GM19468 (cell line): ENCODE data around the gene TOP3A.
A peak's percentile ranks its signal among the peaks of the same experiment; 100 is the strongest.

Experiments
- ATAC-seq: cut with Tn5 transposase; IDR thresholded peaks from one replicate; pipeline ENCODE4 v1.9.1; 2021; ENCODE audit warnings: mild to moderate bottlenecking, moderate library complexity, moderate number of reproducible peaks; ENCODE audit not compliant: unreplicated experiment; ENCODE audit errors: extremely low read depth

Gene TOP3A

DNA sequence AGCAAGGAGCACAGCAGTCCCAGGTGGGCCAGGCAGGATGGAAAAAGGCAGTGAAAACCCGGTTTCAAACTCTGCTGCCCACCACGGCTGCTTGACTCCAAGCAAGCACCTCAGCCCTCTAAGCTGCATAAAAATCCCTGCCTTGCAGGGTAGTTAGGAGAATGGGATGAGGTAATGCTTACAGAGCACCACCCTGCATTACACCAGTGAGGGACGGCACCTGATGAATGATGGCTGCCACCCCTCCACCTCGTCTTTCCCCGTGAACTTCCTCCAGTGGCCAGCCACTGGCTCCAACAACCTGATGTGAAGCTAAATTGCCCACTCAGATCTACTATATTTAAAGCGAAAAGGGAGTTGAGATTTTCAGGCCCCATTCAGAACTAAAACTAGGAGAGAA, 33.0 kb downstream of the TOP3A start:
- no peak for ATAC-seq

DNA sequence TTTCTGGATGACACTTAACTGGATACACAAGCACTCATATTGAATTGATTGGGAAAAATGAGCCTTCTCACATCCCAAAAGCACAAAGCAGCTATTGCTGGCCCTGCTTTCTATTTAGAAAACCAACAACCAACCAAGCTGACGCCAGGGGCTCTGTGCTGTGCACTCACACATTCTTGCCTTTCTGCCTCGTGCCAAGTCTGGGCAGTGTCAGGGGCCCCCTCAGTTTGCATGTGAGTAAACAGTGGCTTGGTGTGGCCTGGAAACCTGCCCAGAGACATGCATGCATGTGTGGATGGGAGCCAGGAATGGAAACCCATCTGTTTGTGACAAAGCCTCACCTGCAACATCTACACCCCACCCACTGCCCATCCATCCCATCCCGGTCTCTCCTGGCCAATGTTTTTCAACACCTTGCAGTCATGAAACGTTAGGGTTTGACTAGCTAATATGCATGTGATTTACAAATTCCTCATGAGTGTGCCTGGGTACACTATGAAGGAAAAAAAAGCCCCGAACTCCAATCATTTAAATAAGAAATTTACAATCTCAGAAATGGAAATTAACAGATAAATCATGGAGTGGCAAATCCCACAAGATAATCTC, 33.9 kb downstream of the TOP3A start:
- no peak for ATAC-seq

DNA sequence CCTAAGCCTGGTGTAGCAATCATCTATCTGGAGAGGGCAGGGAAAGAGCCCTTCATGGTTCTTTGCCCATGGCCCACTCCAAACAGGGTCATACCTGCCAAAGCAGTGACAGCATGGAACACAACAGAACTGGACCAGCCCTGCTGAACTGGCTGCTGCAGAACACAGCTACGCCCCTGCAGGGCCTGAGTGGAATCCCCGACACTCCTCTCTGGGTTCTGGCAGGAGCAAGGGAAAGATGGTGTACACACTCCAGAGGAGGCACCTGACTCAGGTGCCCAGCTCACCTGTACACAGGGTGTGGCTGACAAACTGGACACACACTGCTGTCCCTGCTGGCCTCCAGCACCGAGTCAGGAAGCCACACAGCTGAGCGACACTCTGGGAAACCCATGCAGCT, 34.5 kb downstream of the TOP3A start:
- no peak for ATAC-seq

DNA sequence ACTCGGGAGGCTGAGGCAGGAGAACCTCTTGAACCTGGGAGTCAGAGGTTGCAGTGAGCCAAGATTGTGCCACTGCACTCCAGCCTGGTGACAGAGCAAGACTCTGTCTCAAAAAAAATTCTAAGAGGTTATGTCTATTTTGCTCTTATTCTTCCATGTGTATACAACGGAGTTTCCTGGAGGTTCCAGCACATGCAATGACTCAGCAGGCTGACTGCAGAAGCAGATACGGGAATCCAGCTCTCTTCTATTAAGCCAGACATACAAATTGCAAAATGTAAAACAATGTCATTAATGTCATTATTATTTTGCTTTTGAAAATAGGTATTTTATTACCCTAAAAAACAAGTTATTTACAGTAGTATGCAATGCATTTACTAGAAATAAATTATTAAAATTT, 35.9 kb downstream of the TOP3A start:
- no peak for ATAC-seq

DNA sequence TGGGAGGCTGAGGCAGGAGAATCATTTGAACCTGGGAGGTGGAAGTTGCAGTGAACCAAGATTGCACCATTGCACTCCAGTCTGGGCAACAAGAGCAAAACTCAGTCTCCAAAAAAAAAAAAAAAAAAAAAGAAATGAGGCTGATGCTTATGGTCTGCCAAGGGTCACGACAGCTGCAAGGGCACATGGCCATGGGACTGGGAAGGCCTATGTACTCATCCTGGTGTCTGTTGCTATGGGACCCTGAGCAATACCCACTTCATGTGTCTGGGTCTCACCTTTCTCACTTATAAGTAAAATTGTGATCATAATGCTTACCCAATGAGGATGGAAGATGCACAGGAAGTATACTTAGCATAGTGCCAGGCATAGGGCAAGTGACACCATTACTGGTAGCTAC, 37.7 kb downstream of the TOP3A start:
- no peak for ATAC-seq

DNA sequence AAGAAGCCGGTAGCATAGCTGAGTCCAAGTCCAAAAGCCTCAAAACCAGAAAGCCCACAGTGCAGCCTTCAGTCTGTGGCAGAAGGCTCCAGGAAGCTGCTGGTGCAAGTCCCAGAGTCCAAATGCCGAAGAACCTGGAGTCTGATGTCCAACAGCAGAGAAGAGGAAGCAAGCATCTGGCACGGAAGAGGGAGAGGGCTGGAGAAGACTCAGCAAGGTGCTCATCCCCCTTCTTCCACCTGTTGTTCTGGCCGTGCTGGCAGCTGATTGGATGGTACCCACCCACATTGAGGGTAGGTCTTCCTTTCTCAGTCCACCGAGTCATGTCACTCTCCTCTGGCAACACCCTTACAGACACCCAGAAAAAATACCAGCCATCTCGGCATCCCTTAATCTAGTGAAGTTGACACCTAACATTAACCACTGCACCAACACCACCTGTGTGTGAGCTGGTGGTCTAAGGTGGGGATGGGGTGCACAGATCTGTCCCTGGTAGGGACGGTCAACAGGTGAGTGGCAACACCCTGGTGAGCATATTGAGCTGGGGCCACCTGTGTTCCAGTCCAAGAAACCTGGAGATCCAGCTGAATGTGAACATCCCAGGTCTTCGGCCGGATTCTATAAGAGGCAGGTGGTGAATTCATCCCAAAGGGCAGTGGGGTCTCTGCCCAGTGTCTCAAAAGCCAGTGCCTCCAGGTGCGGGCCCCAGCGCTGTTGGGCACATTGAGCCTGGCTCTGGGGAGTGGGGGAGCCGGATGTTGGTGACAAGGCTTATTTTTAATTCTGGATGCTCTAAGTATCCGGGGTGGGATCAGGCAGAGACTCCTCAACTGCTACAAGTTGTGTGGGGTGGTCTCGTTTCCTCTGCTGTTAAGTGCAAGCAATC, 44.5 kb downstream of the TOP3A start:
- no peak for ATAC-seq

DNA sequence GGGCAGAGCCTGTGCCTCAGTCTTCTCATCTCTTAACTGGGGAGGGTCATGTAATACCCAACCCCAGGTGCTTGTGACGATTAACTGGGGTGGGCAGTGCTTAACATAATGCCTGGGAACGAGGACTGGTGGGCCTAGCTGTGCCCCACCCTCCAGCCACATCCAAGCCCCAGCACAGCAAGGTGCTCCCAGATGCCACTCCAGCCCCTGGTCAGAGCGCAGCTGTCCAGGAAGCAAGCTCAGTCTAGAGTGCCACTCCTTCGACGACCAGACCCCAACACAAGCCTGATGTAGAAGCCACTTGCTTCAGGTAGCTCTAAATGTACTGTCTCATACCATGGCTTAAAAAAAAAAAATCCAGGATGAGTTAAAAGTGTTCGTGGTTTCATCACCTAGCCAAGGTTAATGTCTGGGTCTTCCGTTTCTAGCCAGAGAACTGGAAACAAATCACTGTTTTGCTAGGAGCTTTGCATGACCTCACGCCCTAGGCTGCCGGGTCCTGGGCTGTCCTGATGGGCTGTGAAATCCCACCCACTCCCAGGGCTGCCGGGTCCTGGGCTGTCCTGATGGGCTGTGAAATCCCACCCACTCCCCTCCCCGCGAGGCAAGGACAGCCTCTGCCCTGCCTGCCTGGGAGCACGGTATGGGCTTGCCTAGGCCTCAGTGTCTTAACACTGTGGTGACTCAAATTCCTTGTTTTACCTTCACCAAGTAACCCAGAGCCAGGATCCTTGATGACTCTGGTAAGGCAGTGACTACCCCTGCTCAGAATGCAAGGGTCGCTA, 46.7 kb downstream of the TOP3A start:
- ATAC-seq, result no peak

DNA sequence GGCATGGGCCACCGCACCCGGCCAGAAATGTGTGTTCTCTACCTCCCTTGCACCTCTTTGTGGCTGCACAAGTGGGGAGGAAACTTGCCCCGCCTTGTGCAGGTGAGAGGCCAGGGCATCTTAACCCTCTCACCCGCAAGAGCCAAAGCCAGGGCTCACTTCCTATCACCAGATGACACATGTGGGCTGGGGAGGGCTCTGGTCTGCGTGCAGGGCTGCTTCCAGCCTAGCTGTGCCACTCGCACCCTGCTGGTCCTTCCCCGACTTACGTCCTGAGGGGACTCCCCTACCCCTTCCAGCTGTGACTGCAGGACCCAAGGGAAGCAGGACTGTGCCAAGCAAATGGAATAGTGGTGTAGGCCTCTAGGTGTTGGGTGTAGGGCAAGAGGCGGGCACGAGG, 47.4 kb downstream of the TOP3A start:
- ATAC-seq, result no peak

DNA sequence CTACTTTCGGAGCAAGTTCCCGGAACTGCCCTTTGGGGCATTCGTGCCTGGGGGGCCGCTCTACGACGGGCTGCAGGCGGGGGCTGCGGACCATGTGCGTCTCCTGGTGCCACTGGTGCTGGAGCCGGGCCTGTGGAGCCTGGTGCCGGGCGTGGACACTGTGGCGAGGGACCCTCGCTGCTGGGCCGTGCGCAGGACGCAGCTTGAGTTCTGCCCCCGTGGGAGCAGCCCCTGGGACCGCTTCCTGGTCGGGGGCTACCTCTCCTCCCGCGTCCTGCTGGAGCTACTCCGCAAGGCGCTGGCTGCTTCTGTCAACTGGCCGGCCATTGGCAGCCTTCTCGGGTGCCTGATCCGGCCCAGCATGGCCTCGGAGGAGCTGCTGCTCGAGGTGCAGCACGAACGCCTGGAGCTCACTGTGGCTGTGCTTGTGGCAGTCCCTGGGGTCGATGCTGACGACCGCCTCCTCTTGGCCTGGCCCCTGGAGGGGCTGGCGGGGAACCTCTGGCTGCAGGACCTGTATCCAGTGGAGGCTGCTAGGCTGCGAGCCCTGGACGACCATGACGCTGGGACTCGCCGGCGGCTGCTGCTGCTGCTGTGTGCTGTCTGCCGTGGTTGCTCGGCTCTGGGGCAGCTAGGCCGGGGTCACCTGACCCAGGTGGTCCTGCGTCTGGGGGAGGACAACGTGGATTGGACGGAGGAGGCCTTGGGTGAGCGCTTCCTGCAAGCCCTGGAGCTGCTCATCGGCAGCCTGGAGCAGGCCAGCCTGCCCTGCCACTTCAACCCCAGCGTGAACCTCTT, 50.7 kb downstream of the TOP3A start:
- no peak for ATAC-seq

DNA sequence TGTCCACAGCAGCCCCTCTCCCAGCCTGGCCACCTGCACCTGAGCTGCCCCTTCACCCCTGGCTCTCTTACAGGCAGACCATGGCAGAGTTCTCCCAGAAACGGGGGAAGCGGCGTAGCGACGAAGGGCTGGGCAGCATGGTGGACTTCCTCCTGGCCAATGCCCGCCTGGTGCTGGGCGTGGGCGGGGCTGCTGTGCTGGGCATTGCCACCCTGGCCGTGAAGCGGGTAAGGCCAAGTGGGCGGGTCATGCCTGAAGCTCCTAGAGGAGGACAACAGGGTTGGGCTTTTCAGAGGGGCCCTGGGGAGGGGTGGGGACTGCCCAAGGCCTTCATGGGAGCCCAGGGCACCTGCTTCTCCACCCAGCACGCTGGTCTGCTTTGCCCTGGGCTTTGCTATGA, 52.2 kb downstream of the TOP3A start:
- ATAC-seq, result no peak

DNA sequence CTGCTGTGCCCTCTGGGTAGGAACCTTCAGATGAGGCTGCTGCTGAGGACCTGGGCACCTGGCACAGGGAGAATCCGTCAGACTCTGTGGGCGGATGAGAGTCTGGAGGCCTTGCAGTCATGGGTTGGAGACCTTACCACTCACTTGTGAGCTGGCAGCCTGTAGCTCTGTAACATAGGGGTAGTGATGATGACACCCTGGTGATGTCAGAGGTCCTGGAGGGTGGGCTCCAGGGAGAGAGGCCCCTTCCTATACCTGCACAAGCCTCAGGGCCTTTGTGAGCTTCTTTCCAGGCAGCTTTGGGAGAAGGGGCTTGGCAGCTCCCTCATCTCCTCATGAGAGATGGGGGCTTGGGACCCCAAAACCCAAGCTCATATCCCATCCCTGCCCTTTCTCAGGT, 52.7 kb downstream of the TOP3A start:
- ATAC-seq, result no peak

DNA sequence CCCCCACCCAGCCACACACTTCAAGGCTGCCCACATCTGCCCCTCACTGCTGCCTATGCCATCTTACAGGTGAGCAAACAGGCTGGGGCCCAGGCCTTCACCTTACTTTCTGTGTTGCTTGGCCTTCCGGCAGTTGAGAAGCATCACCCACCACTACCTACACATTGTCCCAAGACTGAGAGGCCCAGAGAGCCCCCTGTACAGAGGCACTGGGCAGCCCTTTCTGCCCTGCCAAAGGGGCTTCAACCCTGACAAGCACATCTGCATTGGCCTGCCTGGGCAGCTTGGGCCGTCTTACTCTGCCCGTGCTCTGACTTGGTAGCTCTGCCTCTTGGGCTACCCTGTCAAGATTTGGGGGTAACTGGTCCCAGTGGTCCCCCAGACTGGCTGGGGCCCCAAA, 53.1 kb downstream of the TOP3A start:
- no peak for ATAC-seq

DNA sequence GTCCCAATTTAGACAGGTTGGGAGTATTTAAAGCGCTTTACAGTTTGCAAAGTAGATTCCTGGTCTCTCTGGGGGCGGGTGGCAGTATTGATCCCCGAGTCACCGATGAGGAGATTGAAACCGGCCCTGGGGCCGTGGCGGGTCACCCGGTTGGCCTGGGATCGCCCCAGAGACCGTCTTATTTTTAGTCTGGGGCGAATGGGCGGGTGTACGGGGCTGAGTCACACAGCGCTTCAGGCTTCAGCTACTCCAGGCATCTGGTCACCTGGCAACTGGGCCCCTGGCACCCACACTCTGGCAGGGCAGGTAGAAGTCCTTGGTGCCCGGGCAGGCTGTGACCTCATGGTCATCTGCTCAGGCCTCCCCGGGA, 53.7 kb downstream of the TOP3A start:
- ATAC-seq, result no peak

DNA sequence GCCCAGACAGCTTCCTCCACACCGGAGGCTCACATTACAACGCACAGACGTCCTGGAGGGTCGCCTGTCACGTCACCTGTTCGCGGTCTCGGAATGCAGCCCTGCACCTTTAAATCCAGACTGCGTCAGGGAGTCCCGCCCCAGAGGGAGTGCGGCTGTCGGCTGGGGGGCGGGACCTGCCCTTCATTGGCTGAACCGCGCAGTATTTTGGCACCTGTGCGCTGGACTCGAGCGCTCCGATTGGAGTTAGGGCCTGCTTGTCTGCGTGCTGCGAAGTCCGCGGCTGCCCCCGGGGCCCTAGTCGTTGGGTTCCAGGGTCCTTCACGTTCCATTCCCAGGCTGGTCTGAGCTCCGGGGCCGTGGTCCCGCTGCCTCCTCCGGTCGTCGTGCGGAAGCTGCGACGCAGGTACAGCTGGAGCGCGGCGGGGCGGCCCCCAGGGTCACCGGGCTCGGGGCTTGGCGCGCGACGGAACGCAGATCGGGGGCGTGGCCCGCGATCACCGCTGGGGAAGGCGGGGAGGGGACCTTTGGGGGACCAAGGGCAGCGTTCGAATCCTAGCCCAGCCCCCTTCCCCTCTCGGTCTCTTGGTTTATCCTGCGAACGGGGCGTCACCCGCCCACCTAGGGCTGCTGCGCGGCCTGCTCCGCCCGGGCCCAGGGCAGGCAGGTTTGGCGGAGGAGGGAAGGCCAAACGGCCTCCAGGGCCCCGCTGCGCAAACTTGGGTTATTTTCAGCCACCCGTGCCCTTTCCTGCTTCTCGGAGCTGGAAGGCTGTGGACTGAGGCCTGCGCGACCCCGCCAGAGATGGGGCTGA, 54.3 kb downstream of the TOP3A start, which contains the start of gene MIEF2:
MIEF2 (plus strand) TSS at position 331 of the 814 bp plus-strand sequence. CDS start 2,059 bp downstream, outside the sequence.
- peak; percentile 69 for ATAC-seq

DNA sequence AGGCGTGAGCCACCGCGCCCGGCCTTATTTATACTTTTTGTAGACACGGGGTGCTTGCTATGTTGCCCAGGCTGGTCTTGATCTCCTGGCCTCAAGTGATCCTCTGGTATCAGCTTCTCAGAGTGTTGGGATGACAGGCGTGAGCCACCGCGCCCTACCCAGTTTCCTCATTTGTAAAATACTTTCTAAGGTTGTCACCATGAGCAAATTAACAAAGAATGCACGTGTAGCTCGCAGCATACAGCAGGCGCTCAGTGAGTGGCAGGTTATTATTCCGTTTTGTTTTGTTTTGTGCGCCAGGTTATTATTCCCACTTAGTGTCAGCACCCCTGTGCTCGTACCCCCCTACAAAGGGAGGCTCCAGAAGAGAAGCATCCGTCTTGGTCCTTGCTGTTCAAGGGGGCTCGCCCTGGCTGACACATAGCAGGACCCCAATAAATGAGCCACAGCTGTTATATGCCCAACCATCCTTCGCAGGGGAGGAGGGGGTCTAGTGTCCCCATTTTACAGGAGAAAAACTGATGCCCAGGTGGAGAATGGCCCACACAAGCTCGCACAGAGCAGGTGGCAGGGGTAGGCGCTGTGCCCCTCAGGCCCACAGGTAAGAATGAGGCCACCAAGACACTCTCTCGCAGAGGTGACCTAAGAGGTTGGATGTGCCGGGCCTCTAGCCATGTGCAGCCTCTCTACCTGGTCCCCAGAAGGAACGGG, 55.0 kb downstream of the TOP3A start:
- no peak for ATAC-seq

DNA sequence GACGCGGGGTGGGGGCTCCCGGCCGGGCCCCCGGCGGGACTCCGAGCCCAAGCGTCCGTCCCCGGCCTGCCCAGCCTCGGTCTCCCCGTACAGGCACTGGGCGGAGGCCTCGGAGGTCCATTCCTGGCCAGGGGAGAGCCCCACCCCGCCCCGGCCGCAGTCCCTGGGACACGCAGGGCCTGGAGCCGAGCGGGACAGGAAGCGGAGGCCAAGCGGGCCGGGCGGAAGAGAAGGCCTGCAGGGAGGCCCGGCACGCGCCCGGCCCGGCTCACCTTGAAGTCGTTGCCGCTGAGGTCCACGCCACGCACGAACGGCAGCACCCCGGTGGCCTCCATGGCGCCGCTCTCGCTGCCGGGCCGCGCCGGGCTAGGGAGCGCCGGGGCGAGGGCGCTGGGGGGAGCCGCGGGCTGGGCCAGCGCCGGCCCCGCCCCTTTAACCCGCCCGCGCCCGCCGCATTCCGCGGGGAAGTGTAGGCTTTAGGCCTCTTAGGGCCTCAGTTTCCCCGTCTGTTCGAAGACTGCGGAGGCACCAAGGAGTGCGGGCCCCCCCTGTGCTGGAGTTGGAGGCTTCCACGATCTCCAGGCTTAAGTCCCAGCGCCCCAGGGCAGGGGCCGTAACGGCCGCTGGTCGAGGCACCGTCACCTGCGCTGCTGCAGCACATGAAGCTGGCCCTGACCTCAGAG, 56.3 kb downstream of the TOP3A start, which contains the start of gene FLII:
FLII (minus strand) TSS at position 383 of the 683 bp plus-strand sequence; CDS start at position 335, 48 bp downstream.
- ATAC-seq, result no peak

DNA sequence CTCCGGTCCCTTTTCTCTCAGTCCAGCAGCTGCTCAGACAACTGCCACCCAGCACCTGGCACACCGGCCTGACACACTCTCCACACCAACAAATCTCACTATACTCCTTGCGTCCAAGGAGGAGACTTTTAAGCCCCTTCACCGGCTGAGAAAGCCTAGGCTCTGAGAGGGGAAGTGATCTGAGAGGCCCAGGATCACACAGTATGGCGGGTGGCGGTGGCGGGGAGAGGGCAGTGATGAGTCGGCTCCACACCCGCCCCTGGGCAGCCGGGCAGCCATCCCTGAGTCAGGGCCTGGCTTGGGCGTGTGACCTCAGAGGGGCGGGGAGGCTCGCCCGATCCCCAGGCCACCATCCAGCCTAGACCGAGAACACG, 56.8 kb downstream of the TOP3A start:
- no peak for ATAC-seq
